OCI-LY1 (cell line): ENCODE data around the gene TMEM107.

ENCODE experiments used
- CTCF ChIP-seq: fragments of 200-600 bp; sonication (generic), shearing (Covaris generic); IDR thresholded peaks from 2 replicates; pipeline ENCODE4 v1.5.1; 2017; ENCODE audit warnings: mild to moderate bottlenecking, antibody characterized with exemption, low read length, moderate library complexity, mixed read lengths
- EZH2 ChIP-seq: fragments of 200-600 bp; sonication (generic), shearing (Covaris generic); IDR thresholded peaks from 2 replicates; pipeline ENCODE4 v1.8.0; 2017; ENCODE audit warnings: borderline replicate concordance, mixed run types, mild to moderate bottlenecking, antibody characterized with exemption, low read length, moderate library complexity, mixed read lengths

DNA sequence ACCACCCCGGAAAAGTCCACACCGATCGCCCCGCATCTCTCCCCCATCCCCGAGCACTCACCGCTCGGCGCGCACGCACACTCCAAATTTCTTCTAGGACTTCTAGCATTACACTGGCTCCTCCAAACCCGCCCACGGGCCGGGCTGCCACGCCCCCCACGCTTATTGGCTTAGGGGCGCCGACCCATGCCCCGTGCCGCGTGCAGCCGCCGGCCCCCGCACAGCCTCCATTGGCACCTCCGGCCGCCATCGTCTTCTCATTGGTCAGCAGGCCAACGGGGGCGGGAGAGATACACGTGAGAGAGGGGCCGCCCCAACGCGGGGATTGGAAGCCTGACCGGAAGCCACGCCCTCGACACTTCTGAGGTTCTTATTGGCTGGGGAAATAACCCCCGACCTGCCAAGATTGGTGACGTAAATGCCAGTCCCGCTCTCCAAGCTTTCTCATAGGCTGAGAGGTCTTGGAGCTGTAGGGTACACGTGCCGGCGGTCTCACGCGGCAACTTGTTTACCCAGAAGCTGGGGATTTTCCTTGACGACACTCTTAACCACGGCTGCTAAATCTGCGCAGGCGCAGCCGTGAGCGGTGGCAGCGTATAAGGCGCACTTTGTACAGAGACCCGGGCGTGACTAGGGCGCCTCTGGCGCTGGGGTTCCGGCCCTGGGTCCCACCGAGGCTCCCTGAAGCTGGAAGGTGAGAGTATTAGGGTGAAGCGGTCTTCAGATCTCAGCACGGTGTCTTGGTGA lies 19.8 kb downstream of the TMEM107 start:
- TF ChIP-seq CTCF, result no peak; the same call in 1 of the 2 replicates
- no peak for TF ChIP-seq EZH2
